K562 (cell line): ENCODE data around the gene LPAR3. TPM values are rescaled to one million over a fixed set of nuclear protein-coding genes. Genes with fewer than 3 reads are reported as not detected.

Source experiments
- MXI1 ChIP-seq: IDR thresholded peaks from 2 replicates; pipeline ENCODE4 v1.6.1; 2011; ENCODE audit warnings: low read depth, mild to moderate bottlenecking, improper control_type of control experiment, low read length
- NCOA4 ChIP-seq: fragments of 450-650 bp; IDR thresholded peaks from 2 replicates; pipeline ENCODE4 v1.6.1; 2018; ENCODE audit warnings: mild to moderate bottlenecking; ENCODE audit not compliant: partially characterized antibody
- NCOR1 ChIP-seq: fragments of 450-650 bp; IDR thresholded peaks from 2 replicates; pipeline ENCODE4 v1.6.1; 2016; ENCODE audit warnings: mild to moderate bottlenecking, moderate library complexity
- NONO ChIP-seq, 2 experiments: fragments of 200-400 bp in 1 of 2; fragments of 450-650 bp in 1 of 2; formaldehyde crosslinking in 1 of 2; IDR thresholded peaks; 2 replicates each; pipeline ENCODE4 v1.6.1; 2017; ENCODE audit warnings: low read depth in 2 of 2, mild to moderate bottlenecking in 2 of 2, moderate library complexity in 2 of 2, low read length in 1 of 2
- ZNF644 ChIP-seq: fragments of 200-800 bp; sonication (Bioruptor generic); IDR thresholded peaks from 2 replicates; pipeline ENCODE4 v1.6.1; 2016; ENCODE audit warnings: low read depth, missing genetic modification characterization, missing compliant biosample characterization
- polyA plus RNA-seq, 8 experiments: library from polyadenylated mRNA; depleted of rRNA in 4 of 8; stranded (reverse) in 5 of 8; unstranded in 3 of 8; fragments of >200 nt; fragmentation: Nextera tagmentation in 2 of 8; fragmentation: Illumina TruSeq in 1 of 8; extraction: Ambion mirVana in 2 of 8; extraction: Trizol in 1 of 8; gene quantifications; 2 replicates each; pipeline versions ENCODE4 v1.2.1 to v1.2.3, GENCODE V29; 2011 to 2014; ENCODE audit warnings: inconsistent platforms in 1 of 8, missing spikeins in 1 of 8
- total RNA-seq, 7 experiments: library from RNA; depleted of rRNA in 6 of 7; stranded (reverse); fragments of >200 nt in 6 of 7; fragmentation: Illumina TruSeq in 2 of 7; extraction: Trizol in 2 of 7; gene quantifications; 2 replicates each; pipeline versions ENCODE4 v1.2.1 to v1.2.3, GENCODE V29; 2011 to 2021; ENCODE audit warnings: low replicate concordance in 1 of 7
- TF ChIP-seq, protein P1 (sequence below), 2 experiments: fragments of 450-650 bp; formaldehyde crosslinking in 1 of 2; IDR thresholded peaks; 2 replicates each; pipeline versions ENCODE4 v1.4.0 to v1.6.1; 2014 to 2020; ENCODE audit warnings: mild to moderate bottlenecking in 2 of 2, borderline replicate concordance in 1 of 2, low read depth in 1 of 2
- TF ChIP-seq, protein P2 (sequence below): fragments of 150-350 bp; conservative IDR thresholded peaks from 2 replicates; pipeline ENCODE4 v1.6.1; 2014; ENCODE audit warnings: low read length
- TF ChIP-seq, protein P3 (sequence below): fragments of 250-450 bp; sonication (Bioruptor Pico); IDR thresholded peaks from 2 replicates; pipeline ENCODE4 v1.8.0; 2022; ENCODE audit warnings: moderate library complexity, mild to moderate bottlenecking, inconsistent platforms
- TF ChIP-seq, protein P4 (sequence below): IDR thresholded peaks from 3 replicates; pipeline ENCODE4 v1.6.1; 2011; ENCODE audit warnings: borderline replicate concordance, mild to moderate bottlenecking, moderate library complexity; ENCODE audit not compliant: insufficient read length; ENCODE audit errors: extremely low read depth
- TF ChIP-seq, protein P5 (sequence below), 2 experiments: fragments of 450-650 bp; IDR thresholded peaks; 2 replicates each; pipeline ENCODE4 v1.6.1; 2016

The LPAR3 gene
- total and polyA plus RNA-seq, 9 of the 15 experiments (the other 6 are each of a cell fraction or from before 2014, with no cell fraction given), result 0.11 TPM; not detected in 8

DNA sequence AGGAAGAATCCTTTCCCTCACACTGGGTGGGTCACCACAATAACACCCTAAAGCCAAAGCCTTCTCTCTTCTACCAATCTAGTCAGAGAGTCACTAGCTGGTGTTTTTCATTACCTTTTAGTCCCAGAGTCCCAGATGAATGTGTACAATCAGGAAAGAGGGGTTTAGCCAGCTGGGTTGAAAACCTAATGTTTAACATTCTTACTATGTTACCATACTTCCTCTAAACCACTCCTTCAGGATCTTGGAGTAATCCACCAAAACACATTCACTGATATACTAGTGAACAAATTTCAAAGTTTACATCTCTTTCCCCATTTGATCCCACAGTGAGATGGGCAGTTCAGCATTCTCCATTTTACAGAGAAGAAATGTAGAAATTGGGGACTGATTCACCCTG, 9.7 kb downstream of the LPAR3 start (continued):
- TF ChIP-seq, protein P1, sequence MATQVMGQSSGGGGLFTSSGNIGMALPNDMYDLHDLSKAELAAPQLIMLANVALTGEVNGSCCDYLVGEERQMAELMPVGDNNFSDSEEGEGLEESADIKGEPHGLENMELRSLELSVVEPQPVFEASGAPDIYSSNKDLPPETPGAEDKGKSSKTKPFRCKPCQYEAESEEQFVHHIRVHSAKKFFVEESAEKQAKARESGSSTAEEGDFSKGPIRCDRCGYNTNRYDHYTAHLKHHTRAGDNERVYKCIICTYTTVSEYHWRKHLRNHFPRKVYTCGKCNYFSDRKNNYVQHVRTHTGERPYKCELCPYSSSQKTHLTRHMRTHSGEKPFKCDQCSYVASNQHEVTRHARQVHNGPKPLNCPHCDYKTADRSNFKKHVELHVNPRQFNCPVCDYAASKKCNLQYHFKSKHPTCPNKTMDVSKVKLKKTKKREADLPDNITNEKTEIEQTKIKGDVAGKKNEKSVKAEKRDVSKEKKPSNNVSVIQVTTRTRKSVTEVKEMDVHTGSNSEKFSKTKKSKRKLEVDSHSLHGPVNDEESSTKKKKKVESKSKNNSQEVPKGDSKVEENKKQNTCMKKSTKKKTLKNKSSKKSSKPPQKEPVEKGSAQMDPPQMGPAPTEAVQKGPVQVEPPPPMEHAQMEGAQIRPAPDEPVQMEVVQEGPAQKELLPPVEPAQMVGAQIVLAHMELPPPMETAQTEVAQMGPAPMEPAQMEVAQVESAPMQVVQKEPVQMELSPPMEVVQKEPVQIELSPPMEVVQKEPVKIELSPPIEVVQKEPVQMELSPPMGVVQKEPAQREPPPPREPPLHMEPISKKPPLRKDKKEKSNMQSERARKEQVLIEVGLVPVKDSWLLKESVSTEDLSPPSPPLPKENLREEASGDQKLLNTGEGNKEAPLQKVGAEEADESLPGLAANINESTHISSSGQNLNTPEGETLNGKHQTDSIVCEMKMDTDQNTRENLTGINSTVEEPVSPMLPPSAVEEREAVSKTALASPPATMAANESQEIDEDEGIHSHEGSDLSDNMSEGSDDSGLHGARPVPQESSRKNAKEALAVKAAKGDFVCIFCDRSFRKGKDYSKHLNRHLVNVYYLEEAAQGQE (IDR thresholded peaks at IDR 0.05; ENCODE audit: borderline replicate concordance), result no peak
- TF ChIP-seq, protein P1 (CRISPR knock-in tag; IDR thresholded peaks at IDR 0.05; ENCODE audit: low read depth), result no peak
- TF ChIP-seq MXI1 (no peak), NCOA4 (no peak), ZNF644 (tag) (no peak), NCOR1 (no peak), NONO (IDR thresholded peaks at IDR 0.05; ENCODE audit: low read depth in 2 of 2, low read length in 1 of 2) (no peak)
- TF ChIP-seq, protein P2, sequence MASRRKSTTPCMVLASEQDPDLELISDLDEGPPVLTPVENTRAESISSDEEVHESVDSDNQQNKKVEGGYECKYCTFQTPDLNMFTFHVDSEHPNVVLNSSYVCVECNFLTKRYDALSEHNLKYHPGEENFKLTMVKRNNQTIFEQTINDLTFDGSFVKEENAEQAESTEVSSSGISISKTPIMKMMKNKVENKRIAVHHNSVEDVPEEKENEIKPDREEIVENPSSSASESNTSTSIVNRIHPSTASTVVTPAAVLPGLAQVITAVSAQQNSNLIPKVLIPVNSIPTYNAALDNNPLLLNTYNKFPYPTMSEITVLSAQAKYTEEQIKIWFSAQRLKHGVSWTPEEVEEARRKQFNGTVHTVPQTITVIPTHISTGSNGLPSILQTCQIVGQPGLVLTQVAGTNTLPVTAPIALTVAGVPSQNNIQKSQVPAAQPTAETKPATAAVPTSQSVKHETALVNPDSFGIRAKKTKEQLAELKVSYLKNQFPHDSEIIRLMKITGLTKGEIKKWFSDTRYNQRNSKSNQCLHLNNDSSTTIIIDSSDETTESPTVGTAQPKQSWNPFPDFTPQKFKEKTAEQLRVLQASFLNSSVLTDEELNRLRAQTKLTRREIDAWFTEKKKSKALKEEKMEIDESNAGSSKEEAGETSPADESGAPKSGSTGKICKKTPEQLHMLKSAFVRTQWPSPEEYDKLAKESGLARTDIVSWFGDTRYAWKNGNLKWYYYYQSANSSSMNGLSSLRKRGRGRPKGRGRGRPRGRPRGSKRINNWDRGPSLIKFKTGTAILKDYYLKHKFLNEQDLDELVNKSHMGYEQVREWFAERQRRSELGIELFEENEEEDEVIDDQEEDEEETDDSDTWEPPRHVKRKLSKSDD, result no peak
- TF ChIP-seq, protein P3, sequence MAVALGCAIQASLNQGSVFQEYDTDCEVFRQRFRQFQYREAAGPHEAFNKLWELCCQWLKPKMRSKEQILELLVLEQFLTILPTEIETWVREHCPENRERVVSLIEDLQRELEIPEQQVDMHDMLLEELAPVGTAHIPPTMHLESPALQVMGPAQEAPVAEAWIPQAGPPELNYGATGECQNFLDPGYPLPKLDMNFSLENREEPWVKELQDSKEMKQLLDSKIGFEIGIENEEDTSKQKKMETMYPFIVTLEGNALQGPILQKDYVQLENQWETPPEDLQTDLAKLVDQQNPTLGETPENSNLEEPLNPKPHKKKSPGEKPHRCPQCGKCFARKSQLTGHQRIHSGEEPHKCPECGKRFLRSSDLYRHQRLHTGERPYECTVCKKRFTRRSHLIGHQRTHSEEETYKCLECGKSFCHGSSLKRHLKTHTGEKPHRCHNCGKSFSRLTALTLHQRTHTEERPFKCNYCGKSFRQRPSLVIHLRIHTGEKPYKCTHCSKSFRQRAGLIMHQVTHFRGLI, result no peak
- TF ChIP-seq, protein P4, sequence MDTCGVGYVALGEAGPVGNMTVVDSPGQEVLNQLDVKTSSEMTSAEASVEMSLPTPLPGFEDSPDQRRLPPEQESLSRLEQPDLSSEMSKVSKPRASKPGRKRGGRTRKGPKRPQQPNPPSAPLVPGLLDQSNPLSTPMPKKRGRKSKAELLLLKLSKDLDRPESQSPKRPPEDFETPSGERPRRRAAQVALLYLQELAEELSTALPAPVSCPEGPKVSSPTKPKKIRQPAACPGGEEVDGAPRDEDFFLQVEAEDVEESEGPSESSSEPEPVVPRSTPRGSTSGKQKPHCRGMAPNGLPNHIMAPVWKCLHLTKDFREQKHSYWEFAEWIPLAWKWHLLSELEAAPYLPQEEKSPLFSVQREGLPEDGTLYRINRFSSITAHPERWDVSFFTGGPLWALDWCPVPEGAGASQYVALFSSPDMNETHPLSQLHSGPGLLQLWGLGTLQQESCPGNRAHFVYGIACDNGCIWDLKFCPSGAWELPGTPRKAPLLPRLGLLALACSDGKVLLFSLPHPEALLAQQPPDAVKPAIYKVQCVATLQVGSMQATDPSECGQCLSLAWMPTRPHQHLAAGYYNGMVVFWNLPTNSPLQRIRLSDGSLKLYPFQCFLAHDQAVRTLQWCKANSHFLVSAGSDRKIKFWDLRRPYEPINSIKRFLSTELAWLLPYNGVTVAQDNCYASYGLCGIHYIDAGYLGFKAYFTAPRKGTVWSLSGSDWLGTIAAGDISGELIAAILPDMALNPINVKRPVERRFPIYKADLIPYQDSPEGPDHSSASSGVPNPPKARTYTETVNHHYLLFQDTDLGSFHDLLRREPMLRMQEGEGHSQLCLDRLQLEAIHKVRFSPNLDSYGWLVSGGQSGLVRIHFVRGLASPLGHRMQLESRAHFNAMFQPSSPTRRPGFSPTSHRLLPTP, result no peak
- TF ChIP-seq, protein P5, sequence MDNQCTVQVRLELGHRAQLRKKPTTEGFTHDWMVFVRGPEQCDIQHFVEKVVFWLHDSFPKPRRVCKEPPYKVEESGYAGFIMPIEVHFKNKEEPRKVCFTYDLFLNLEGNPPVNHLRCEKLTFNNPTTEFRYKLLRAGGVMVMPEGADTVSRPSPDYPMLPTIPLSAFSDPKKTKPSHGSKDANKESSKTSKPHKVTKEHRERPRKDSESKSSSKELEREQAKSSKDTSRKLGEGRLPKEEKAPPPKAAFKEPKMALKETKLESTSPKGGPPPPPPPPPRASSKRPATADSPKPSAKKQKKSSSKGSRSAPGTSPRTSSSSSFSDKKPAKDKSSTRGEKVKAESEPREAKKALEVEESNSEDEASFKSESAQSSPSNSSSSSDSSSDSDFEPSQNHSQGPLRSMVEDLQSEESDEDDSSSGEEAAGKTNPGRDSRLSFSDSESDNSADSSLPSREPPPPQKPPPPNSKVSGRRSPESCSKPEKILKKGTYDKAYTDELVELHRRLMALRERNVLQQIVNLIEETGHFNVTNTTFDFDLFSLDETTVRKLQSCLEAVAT (IDR thresholded peaks at IDR 0.05), result no peak
